Measurements from ENCODE around the gene EIF6.

DNA sequence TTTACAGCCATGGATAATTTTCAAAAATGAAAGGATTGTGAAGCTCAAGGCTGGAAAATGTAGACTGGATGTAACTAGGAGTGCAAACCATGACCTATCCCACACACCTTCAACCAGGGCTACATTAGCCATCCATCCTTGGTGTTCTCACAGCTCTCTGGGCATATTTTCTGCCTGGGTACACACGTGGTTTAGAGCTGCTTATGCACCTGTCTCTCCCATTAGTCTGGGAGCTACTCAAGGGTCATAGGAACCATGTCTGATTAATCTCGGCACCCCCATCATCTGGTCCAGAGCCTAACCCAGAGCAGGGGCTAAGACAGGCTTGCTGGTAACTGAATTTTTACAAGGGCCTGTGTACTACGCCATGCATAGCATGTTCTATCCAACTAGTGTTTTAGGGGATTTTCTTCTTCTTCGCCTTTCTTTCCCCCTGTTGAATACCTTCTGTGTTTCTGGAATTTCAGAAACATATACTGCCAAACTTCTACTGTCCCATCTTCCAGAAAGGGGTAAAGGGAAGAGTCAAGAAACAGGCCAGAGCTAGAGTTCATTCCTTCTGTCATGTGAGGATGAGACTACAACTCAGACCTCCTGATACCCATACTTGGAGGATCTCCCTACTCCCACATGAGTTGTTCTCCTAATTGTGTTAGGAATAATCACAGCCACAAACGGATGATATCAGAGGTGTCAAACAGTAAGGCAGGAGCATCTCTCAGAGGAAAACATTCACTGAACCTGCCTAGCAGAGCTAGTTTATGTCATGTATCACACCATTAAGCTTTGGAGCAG is 33.0 kb upstream of the EIF6 start:
- TF ChIP-seq POLR2A (IDR thresholded peaks at IDR 0.05), result no peak
- TF ChIP-seq, protein P1, sequence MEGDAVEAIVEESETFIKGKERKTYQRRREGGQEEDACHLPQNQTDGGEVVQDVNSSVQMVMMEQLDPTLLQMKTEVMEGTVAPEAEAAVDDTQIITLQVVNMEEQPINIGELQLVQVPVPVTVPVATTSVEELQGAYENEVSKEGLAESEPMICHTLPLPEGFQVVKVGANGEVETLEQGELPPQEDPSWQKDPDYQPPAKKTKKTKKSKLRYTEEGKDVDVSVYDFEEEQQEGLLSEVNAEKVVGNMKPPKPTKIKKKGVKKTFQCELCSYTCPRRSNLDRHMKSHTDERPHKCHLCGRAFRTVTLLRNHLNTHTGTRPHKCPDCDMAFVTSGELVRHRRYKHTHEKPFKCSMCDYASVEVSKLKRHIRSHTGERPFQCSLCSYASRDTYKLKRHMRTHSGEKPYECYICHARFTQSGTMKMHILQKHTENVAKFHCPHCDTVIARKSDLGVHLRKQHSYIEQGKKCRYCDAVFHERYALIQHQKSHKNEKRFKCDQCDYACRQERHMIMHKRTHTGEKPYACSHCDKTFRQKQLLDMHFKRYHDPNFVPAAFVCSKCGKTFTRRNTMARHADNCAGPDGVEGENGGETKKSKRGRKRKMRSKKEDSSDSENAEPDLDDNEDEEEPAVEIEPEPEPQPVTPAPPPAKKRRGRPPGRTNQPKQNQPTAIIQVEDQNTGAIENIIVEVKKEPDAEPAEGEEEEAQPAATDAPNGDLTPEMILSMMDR (IDR thresholded peaks at IDR 0.05 in 8 of 11, conservative IDR thresholded peaks at IDR 0.05 in 3 of 11), result no peak
